GM18508 (cell line): Measurements from ENCODE around the gene CLCN5.

Experiments
- ATAC-seq: cut with Tn5 transposase; IDR thresholded peaks from one replicate; pipeline ENCODE4 v1.9.1; 2021; ENCODE audit warnings: moderate number of reproducible peaks; ENCODE audit not compliant: insufficient read depth, unreplicated experiment

CLCN5 gene

GRCh38 chrX:49930039-49930438 is 7.6 kb downstream of the CLCN5 start:
- no peak for ATAC-seq

- ATAC-seq = no peak
Measured at GRCh38 chrX:49932791-49933190, 10.4 kb downstream of the CLCN5 start.

- no peak for ATAC-seq
Measured at GRCh38 chrX:49934148-49934547, 11.8 kb downstream of the CLCN5 start.

GRCh38 chrX:49934729-49935128 is 12.3 kb downstream of the CLCN5 start:
- no peak for ATAC-seq

GRCh38 chrX:49947781-49948180 is 25.4 kb downstream of the CLCN5 start:
- no peak for ATAC-seq

- no peak for ATAC-seq
Measured at GRCh38 chrX:49949961-49950360, 27.6 kb downstream of the CLCN5 start.

- no peak for ATAC-seq
Measured at GRCh38 chrX:49951524-49952193, 29.3 kb downstream of the CLCN5 start.

GRCh38 chrX:49956313-49956712 is 33.9 kb downstream of the CLCN5 start:
- ATAC-seq = no peak

- no peak for ATAC-seq
Measured at GRCh38 chrX:49958727-49959485, 36.5 kb downstream of the CLCN5 start.

- ATAC-seq = no peak
Measured at GRCh38 chrX:49959602-49960001, 37.2 kb downstream of the CLCN5 start.

- no peak for ATAC-seq
Measured at GRCh38 chrX:49960061-49960460, 37.7 kb downstream of the CLCN5 start.

- ATAC-seq = no peak
Measured at GRCh38 chrX:49970674-49971073, 48.3 kb downstream of the CLCN5 start.

- no peak for ATAC-seq
Measured at GRCh38 chrX:49972328-49972860, 50.0 kb downstream of the CLCN5 start.

- no peak for ATAC-seq
Measured at GRCh38 chrX:49976682-49977197, 54.3 kb downstream of the CLCN5 start.

- ATAC-seq = no peak
Measured at GRCh38 chrX:49977319-49978090, 55.1 kb downstream of the CLCN5 start.

GRCh38 chrX:49978176-49978575 is 55.8 kb downstream of the CLCN5 start:
- ATAC-seq = no peak

GRCh38 chrX:49986058-49986457 is 63.7 kb downstream of the CLCN5 start:
- ATAC-seq = no peak

GRCh38 chrX:49987651-49988050 is 65.3 kb downstream of the CLCN5 start:
- ATAC-seq = no peak

GRCh38 chrX:49988143-49988542 is 65.7 kb downstream of the CLCN5 start:
- no peak for ATAC-seq

GRCh38 chrX:49991758-49992157 is 69.4 kb downstream of the CLCN5 start:
- no peak for ATAC-seq

- no peak for ATAC-seq
Measured at GRCh38 chrX:49992853-49993252, 70.5 kb downstream of the CLCN5 start.
